GM21381 (cell line): Measurements from ENCODE around the gene CBLC.
"Not testable (repeated sequence)": the region's sequence is repeated elsewhere in the genome, so short reads cannot be mapped to it uniquely, and the experiment has no call there.

Experiments used
- ATAC-seq: cut with Tn5 transposase; IDR thresholded peaks from one replicate; pipeline ENCODE4 v1.9.1; 2021; ENCODE audit warnings: mild to moderate bottlenecking, moderate library complexity; ENCODE audit not compliant: unreplicated experiment

Gene CBLC

DNA sequence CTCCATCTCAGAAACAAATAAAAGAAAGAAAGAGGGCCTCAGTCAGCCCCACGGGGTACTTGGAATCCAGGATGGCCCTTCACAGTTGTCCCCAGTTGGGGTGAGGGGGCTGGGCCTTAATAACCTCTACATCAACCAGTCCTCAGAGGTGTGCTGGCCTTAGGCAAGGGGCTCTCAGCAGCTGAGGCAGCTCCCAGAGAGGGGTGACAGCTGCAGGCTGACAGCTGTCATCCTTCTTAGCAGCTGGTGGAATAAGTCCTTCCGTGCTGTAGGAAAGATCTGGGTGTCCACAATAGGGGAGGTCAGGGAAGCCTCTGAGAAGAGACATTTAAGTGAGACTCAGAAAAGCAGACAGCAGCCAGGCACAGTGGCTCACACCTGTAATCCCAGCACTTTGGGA, 38.6 kb downstream of the CBLC start:
- no peak for ATAC-seq

DNA sequence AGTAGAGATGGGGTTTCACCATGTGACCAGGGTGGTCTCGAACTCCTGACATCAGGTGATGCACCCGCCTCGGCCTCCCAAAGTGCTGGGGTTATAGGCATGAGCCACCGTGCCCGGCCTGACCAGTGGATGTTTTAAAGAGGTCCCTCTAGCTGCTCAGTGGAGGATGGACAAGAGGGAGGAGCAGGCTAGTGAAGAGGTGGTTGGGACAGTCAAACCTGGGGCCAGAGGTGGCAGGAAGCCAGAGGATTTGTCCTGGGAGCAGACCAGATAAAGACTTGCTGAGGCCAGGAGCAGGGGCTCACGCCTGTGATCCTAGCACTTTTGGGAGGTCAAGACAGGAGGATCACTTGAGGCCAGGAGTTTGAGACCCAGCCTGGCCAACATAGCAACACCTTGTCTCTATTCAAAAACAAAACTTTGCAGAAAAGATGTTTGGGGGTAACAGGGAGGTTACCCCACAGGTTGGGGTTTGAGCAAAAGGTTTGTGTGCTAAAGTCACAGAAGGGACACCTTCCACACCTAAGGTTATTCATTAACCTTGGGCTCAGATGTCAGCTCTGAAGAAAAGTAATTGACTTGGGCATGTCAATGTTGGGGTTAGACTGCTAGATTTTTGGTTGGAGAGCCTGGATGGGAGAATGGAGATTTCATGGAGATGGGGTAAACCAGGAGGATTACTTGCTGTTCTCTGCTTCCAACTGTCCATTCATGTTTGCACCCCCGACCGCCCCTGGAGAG, 40.2 kb downstream of the CBLC start:
- no peak for ATAC-seq

DNA sequence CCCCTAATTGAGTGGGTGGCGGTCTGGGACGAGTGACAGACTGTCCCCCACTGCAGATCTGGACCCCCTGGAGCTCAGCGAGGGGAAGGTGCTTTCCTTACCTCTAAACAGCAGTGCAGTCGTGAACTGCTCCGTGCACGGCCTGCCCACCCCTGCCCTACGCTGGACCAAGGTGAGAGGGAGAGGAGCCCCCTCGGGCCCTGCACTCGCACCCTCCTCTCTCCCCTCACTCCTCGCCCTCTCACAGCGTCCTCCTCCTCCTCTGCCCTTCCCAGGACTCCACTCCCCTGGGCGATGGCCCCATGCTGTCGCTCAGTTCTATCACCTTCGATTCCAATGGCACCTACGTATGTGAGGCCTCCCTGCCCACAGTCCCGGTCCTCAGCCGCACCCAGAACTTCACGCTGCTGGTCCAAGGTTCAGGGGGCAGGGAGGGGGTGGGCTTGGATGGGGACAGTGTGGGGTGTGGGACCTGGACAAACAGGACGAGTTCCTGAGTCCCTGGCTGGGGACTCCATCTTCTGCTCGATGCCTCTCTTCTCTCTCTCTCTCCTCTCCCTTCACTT, 40.9 kb downstream of the CBLC start:
- no peak for ATAC-seq

DNA sequence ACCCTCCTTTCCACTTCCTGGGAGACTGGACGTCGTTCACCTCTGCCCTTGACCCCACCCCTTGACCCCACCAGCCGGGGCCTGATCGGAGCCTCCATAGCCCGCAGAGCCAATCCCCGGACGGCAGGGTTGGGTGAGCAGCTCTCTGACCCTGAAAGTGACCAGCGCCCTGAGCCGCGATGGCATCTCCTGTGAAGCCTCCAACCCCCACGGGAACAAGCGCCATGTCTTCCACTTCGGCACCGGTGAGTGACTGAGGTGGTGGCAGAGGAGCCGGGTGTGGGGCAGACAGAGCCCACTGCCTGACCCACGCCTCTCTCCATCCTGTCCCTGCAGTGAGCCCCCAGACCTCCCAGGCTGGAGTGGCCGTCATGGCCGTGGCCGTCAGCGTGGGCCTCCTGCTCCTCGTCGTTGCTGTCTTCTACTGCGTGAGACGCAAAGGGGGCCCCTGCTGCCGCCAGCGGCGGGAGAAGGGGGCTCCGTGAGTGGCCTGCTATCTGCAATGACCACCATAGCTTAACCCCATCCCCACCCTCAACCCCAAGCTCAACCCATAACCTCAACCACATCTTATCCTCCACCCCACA, 41.6 kb downstream of the CBLC start:
- ATAC-seq: no peak

DNA sequence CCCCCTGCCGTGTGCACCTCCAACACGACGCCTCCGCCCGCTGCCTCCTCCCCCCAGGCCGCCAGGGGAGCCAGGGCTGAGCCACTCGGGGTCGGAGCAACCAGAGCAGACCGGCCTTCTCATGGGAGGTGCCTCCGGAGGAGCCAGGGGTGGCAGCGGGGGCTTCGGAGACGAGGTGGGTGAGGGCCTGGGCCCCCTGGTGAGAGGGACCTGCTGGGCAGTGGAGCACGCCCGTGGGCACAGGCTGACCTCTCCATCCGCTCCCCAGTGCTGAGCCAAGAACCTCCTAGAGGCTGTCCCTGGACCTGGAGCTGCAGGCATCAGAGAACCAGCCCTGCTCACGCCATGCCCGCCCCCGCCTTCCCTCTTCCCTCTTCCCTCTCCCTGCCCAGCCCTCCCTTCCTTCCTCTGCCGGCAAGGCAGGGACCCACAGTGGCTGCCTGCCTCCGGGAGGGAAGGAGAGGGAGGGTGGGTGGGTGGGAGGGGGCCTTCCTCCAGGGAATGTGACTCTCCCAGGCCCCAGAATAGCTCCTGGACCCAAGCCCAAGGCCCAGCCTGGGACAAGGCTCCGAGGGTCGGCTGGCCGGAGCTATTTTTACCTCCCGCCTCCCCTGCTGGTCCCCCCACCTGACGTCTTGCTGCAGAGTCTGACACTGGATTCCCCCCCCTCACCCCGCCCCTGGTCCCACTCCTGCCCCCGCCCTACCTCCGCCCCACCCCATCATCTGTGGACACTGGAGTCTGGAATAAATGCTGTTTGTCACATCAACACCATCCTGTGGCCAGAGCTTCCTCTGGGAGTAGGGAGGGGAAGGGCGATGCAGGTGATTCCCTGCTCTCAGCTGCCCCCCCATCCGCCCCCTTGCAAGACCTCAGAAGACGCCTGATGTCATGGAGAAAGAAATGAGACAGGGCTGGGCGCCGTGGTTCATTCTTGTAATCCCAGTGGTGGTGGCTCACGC, 43.2 kb downstream of the CBLC start:
- ATAC-seq: no peak

DNA sequence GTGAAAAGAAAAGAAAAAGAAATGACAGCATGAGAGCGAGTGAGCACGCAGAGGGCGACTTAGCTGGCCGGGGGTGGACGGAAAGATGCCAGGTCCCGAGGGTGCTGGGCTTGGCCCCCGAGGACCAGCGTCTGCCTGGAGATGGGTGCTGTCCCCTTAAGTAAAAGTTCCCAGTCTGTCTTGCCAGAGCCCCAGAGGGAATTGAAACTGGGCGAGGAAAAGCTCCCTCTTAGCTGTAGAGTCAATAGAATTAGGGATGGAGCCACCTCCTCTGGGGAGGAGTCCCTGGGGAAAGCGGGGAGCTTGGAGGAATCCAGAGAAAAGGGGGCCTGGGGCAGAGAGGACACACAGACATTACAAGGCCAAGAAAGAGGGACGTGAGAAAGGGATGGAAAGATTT, 44.5 kb downstream of the CBLC start:
- ATAC-seq: no peak

DNA sequence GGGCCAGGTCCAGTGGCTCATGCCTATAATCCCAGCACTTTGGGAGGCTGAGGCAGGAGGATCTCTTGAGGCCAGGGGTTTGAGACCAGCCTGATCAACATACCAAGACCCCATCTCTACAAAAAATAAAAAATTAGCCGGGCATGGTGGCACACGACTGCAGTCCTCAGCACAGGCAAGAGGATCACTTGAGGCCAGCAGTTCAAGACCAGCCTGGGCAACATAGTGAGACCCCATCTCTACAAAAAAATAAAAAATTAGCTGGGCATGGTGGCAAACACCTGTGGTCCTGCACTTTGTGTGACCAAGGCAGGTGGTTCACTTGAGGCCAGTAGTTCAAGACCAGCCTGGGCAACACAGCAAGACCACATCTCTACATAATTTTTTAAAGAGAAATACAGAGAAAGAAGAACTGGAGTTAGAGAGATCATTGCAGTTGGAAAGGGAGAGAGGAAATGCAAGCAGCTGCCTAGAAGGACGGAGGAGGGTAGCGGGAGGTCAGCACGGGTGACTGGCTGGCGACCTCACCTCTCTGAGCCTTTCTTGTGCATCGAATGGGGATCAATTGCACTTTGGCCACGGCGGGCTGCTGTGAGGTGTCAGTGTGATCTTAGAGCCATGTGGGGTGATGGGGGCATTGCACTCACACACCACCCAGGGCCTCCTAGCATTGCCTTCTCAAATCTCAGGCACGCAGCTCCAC, 45.1 kb downstream of the CBLC start:
- ATAC-seq: no peak

DNA sequence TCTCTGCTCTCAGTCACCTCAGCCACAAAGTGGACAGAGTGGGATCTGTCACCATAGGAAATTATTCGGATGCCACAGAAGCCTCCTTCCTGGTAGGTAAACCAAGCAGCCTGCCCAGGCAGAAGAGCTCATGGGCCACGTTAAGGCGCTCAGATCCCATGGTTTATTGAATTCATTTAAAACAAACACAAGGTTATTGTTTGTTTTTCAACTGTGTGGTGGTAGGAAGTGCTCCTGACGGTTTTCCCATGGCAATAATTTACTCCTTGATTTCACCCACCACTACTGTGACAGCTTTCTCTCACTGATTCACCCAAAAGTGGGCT, 45.6 kb downstream of the CBLC start:
- ATAC-seq: no peak

DNA sequence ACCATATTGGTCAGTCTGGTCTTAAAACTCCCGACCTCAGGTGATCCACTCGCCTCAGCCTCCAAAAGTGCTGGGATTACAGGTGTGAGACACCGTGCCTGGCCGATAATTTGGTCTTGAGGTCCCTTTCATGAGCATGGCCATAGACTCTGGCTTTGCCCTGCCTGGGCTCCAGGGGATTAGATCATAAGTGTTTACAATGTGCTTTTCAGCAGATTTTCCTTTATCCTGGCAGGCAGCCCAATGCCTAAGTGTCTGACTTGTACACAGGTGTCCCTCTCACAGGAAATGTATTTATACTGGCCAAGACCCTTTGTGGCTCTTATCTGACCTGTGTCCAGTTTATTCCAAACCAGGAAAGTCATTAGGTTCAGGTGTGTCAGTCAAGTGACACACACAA, 47.1 kb downstream of the CBLC start:
- ATAC-seq: no peak

DNA sequence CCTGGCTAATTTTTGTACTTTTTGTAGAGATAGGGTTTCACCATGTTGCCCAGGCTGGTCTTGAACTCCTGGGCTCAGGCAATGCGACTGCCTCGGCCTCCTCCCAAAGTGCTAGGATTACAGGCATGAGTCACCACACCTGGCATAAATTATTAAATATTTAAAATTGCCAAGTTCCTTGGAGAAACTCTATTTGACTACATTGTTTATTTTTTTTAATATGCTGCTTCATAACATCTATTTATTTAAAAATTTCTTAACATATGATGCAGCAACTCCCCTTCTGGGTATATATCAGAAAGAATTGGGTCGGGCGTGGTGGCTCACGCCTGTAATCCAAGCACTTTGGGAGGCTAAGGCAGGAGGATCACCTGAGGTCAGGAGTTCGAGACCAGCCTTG, 55.2 kb downstream of the CBLC start:
- ATAC-seq: not testable (repeated sequence)

DNA sequence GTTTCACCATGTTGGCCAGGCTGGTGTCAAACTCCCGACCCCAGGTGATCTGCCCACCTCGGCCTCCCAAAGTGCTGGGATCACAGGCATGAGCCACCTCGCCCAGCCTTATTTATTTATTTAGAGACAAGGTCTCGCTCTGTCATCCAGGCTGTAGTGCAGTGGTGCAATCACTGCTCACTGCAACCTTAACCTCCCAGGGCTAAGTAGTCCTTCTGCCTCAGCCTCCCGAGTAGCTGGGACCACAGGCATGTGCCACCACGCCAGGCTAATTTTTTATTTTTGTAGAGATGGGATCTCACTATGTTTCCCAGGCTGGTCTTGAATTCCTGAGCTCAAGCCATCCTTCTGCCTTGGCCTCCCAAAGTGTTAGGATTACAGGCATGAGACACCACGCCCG, 56.7 kb downstream of the CBLC start:
- ATAC-seq: not testable (repeated sequence)

DNA sequence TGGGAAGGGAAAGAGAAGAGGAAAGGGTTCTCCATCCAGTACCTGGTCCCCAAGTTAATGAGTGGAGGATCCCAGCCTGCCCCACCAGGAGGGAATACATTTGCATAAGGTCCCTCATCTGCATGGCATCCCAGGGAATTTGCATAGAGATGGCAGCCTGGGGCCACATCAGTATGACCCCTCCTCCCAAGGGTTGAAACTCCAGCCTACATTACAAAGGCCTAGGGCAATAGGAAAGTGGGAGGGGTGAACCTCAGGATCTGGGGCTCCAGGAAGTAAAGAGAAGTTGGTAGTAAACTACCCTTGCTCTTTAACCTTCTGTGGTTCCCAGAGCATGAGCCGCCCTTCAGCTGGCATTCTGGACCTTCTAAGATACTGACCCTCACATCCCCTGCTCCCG, 61.6 kb downstream of the CBLC start:
- ATAC-seq: no peak

DNA sequence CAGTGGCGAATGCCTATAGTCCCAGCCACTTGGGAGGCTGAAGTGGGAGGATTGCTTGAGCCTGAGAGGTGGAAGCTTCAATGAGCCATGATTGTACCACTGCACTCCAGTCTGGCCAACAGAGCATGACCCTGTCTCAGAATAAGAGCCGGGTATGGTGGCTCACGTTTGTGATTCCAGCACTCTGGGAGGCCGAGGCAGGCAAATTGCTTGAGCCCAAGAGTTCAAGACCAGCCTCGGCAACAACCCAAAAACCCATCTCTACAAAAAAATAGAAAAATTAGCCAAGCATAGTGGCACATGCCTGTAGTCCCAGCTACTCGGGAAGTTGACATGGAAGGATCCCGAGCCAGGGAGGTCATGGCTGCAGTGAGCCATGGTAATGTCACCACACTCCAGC, 63.1 kb downstream of the CBLC start:
- ATAC-seq: no peak

DNA sequence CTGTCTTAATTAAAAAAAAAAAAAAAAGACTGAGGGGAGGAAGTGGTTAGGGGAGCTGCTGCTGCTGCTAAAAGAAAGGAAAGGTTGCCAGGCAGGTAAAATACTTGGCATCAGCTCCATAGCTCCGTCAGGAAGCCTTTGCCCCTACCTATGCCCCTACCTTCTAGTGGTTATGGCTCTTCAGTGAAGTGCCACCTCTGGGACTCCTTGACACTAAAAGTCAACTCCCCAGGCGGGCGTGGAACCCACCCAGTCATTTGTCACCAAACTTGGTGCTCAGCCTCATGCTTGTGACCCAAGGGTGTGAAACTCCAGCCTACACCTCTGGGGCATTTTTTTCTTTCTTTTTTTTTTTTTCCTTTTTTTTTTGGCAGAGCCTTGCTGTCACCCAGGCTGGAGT, 63.5 kb downstream of the CBLC start:
- ATAC-seq: no peak

DNA sequence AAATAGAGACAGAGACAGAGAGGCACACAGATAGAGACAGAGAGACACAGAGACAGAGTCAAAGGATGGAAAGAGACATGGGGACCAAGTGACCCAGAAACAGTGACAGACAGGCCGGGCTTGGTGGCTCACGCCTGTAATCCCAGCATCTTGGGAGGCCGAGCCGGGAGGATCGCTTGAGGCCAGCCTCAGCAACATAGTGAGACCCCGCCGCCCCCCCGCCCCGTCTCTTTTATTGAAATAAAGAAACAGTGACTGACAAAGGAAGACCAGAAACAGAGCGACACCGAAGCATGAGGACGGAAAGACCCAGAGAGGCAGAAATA, 67.6 kb downstream of the CBLC start:
- no peak for ATAC-seq

DNA sequence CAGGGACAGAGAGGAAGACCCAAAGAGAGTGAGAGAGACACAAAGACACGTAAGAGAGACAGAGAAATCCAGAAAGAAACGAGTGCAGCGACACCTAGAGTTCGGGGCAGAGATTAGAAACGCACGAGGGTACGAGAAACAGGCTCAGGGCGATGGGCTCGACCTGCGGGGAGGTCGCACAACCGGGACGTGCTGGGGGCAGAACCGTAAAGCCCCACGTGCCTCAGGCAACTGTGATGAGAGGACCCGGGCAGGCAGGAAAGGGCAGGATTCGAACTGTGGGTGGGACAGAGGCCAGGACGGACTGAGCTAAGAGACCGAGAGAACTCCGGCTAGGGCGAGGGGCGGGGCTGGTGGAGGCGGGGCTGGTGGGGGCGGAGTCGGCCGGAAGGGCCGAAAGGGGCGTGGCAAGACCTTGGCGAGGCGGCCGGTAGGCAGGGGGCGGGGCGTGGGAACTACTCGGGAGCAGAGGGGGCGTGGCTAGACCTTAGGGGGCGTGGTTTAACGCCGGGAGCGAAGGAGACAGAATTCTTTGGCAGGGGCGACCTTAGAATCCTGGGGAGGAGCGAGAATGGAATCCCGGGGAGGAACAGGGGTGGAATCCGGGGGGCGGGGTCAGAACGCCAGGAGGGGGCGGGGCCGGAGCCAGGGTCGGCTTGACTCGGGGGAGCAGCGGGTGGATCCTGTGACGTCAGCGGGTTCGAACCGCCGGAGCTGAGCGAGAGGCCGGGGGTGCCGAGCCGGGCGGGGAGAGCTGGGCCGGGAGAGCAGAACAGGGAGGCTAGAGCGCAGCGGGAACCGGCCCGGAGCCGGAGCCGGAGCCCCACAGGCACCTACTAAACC, 68.1 kb downstream of the CBLC start, which contains the start of gene NECTIN2:
Gene NECTIN2 (plus strand): TSS at position 686 of the 843 bp plus-strand sequence. CDS start 229 bp downstream, outside the sequence.
- ATAC-seq: peak; percentile 49

DNA sequence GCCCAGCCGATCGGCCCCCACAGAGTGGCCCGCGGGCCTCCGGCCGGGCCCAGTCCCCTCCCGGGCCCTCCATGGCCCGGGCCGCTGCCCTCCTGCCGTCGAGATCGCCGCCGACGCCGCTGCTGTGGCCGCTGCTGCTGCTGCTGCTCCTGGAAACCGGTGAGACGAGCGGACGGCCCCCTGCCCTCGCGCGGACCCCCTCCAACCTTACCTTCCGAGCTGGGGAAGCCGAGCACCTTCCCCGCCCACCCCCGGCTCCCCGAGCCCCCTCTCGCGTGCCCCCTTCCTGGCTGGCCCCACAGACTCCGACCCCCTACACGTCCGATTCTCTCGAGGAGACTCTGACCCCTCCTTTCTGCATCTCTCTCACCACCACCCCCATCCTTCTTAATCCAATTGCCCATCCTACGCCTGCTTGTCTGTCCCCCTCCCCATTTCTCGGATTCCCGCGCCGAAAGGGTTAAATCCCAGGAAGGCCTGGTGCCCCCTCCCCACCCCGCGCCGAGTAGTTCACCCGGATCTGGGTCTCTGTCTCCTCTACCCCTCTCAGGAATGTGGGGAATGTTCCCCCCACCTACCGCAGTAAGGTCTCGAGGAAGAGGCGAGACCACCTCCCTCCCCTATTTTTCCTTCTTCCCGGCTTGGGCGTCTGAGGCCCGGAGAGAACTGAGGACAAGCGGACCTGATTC, 68.9 kb downstream of the CBLC start:
- ATAC-seq: no peak

DNA sequence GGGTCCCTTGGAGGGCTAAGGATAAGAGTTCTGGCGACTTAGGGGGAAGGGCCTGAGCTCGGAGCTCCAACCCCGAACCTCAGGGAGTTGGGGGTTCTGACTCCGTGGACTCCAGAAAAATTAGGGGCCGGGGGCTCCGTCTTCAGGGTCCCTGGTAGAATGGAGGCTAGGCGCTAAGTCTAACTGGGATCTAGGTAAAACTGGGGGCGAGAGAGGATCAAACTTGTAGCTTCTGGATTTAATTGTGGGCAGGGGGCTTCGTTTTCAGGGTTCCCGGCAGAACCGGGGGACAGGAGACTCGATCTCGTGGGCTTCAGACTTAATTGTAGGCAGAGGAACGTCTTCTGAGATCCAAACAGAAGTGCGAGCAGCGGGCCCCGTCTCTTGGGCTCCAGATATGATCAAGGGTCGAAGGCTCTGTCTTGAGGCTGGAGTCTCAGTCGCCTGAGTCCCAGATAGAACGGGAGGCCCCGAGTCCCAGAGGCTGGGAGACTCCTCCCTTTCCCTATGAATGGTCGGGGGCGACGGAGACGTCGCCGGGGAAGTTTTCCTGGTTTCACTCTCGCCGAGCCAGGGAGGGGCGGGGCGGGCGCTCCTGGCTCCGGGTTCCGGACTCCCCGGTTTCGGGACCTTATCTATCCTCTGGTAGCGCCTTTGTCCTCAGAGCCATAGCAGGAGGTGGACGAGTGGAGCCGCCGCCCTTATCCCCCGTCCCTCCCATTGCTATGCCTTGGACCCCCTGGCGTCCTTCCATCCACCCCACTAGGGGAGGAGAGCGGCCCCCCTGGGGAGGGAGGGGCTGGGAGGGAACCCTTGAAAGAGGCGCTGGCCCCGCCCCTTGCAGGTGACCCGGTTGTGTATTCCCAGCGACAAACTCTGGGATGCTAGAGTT, 69.7 kb downstream of the CBLC start:
- ATAC-seq: no peak
